ENCODE data around the gene GLMP. TPM values are rescaled to one million over a fixed set of nuclear protein-coding genes. Genes with fewer than 3 reads are reported as not detected.

The GLMP gene
- total RNA-seq, 2 donors from 2014 or later, result 17.2 to 19.6 TPM

Other genes with a start within 250 kb of the GLMP start
- 10 to 100 TPM; 30.4 to 51.4 TPM for gene UBQLN4, start 241.9 kb downstream of the GLMP start, total RNA-seq
- 10 to 100 TPM; 34.0 to 35.6 TPM for gene LAMTOR2, start 240.9 kb downstream of the GLMP start, total RNA-seq
- gene RAB25, start 234.5 kb downstream of the GLMP start, total RNA-seq, result not detected
- under 1 TPM; 0.06 to 0.07 TPM for gene MEX3A, start 213.2 kb downstream of the GLMP start, total RNA-seq
- 10 to 100 TPM; 21.4 to 67.6 TPM for gene LMNA, start 181.0 kb downstream of the GLMP start, total RNA-seq
- 10 to 100 TPM in 1 of 2 donors, 1 to 10 TPM in 1; 3.9 to 16.6 TPM for gene SEMA4A, start 142.1 kb downstream of the GLMP start, total RNA-seq
- gene SLC25A44, start 101.6 kb downstream of the GLMP start, total RNA-seq, result 10 to 100 TPM; 54.4 to 56.6 TPM
- 100 to 1,000 TPM in 1 of 2 donors, 10 to 100 TPM in 1; 90.6 to 105 TPM for gene PMF1, start 82.7 kb downstream of the GLMP start, total RNA-seq
- 1 to 10 TPM; 1.8 to 2.3 TPM for gene BGLAP, start 53.5 kb downstream of the GLMP start, total RNA-seq
- 1 to 10 TPM; 5.9 to 9.5 TPM for gene PAQR6, start 47.6 kb downstream of the GLMP start, total RNA-seq
- 100 to 1,000 TPM in 1 of 2 donors, 10 to 100 TPM in 1; 89.3 to 130 TPM for gene SMG5, start 12.9 kb downstream of the GLMP start, total RNA-seq
- gene TMEM79, start 11.4 kb downstream of the GLMP start, total RNA-seq, result 10 to 100 TPM in 1 of 2 donors, 1 to 10 TPM in 1; 6.4 to 12.0 TPM
- gene VHLL, start 3.6 kb upstream of the GLMP start, total RNA-seq, result not detected
- 100 to 1,000 TPM; 299 to 338 TPM for gene CCT3, start 42.6 kb upstream of the GLMP start, total RNA-seq
- gene TSACC, start 42.8 kb upstream of the GLMP start, total RNA-seq, result not detected
- not detected for gene RHBG, start 73.5 kb upstream of the GLMP start, total RNA-seq
- gene MEF2D, start 205.1 kb upstream of the GLMP start, total RNA-seq, result 10 to 100 TPM; 48.1 to 62.2 TPM

Measured in natural killer cell treated with Interleukin-12 subunit alpha and Interleukin-12 subunit beta and Interleukin-15 and Interleukin-18, amount 100 ng/mL, for 72 hours (primary cell).